Pancreas (tissue), 10 donors: ENCODE data around the gene PDIA2. TPM values are rescaled to one million over a fixed set of nuclear protein-coding genes. Genes with fewer than 3 reads are reported as not detected.

Experiments used
- ATAC-seq, 4 donors: fragments of 200-7000 bp; cut with Tn5 transposase; one replicate each; pipeline versions ENCODE4 v1.8.0 to v1.9.1; 2020; ENCODE audit warnings: mild to moderate bottlenecking in 4 of 4, moderate library complexity in 4 of 4
- DNase-seq, 6 donors: peaks; one replicate each; pipeline ENCODE4 v3.0.0-alpha.2; 2020
- FAIRE-seq: peaks from 2 replicates; lab custom pipeline; 2012; peaks lifted over from hg19 to GRCh38; lab: Jason Lieb, UNC
- H3K27ac ChIP-seq, 4 donors: fragments of 200-600 bp; sonication (generic); 1 replicate in 3 of 4; 2 replicates in 1 of 4; pipeline versions ENCODE4 v1.5.0 to v1.8.0; 2020
- H3K27me3 ChIP-seq, 4 donors: fragments of 200-600 bp; one replicate each; pipeline ENCODE4 v1.8.0; 2021
- H3K36me3 ChIP-seq, 3 donors: fragments of 200-600 bp; sonication (generic) in 1 of 3; one replicate each; pipeline versions ENCODE4 v1.5.0 to v1.8.0; 2020 to 2021
- H3K4me1 ChIP-seq, 3 donors: fragments of 200-600 bp; one replicate each; pipeline ENCODE4 v1.8.0; 2021
- H3K4me3 ChIP-seq, 4 donors: fragments of 200-600 bp; sonication (generic) in 2 of 4; one replicate each; pipeline versions ENCODE4 v1.5.0 to v1.8.0; 2020 to 2021
- H3K9me3 ChIP-seq, 4 donors: fragments of 200-600 bp; one replicate each; pipeline ENCODE4 v1.8.0; 2021
- CTCF ChIP-seq, 4 donors: fragments of 200-600 bp; sonication (generic) in 3 of 4; IDR thresholded peaks; one replicate each; pipeline versions ENCODE4 v1.5.0 to v1.8.0; 2021; ENCODE audit warnings: antibody characterized with exemption in 4 of 4
- WGBS, 2 donors: extraction: QIAGEN DNeasy Blood & Tissue Kit; methylation state at CpG; one replicate each; pipeline ENCODE4 v1.1.7; 2013; 5-methylcytosine and 5-hydroxymethylcytosine counted together
- intact Hi-C, 3 donors: fragments of 100-400 bp; cut with DNase I; formaldehyde crosslinking; loops; one replicate each; pipeline versions ENCODE4 v1.11.1 to v1.14.2; 2022
- polyA plus RNA-seq, 2 donors: library from polyadenylated mRNA; stranded (reverse); fragments of 200-250 nt; gene quantifications; one replicate each; pipeline ENCODE4 v1.2.3, GENCODE V29; 2013
- total RNA-seq, 6 donors: library from RNA; stranded (reverse); fragmentation: NEBNext Ultra II Directional in 4 of 6; extraction: Animal tissue kit (Norgen Biotek cat#: 25700) in 4 of 6; gene quantifications; one replicate each; pipeline versions ENCODE4 v1.2.1 to v1.2.4, GENCODE V29; 2021 to 2023
- donor health status: healthy with polysubstance abuse.
- donor health status: DM: no; HTN: no; CAD: no; lungs with moderate emphysema.
- donor health status: DM: no; HTN: no; CAD: no.
- donor health status: control.
- donor health status: control.
- donor health status: Bipolar disorder and iron deficiency.
- donor health status: DM: yes; HTN: yes; CAD: no.
- donor health status: DM: no; HTN: no; CAD: no.
- donor health status: DM: no; HTN: no; CAD: no.
- donor health status: DM: yes; HTN: yes; CAD: no.

The PDIA2 gene
- total and polyA plus RNA-seq, 8 donors: 13.0 to 3,084 (median 1,145) TPM

DNA sequence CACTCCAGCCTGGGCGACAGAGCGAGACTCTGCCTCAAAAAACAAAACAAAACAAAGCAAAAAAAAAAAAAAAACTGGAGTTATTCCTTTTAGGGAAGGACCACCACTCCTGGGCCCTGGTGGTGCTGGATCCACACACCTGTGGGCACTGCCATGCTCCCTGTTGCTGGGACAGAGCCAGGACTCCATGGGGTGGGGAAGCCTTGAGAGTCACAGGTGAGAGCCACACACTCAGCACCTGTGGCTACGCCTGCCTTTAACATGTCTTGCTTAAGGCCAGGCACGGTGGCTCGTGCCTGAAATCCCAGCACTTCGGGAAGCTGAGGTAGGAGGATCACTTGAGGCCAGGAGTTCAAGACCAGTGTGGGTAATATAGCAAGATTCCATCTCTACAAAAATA, 18.3 kb downstream of the PDIA2 start:
- no peak for TF ChIP-seq CTCF (IDR thresholded peaks at IDR 0.05)
- Histone ChIP-seq H3K36me3 (peaks cover 0 to 6% (median 0%) of the 10 kb centered on the region in 3 donors), H3K4me1 (no peaks in the 10 kb centered on the region), H3K27me3 (no peaks in the 10 kb centered on the region), H3K27ac (no peak overlapping the region), H3K9me3 (no peaks in the 10 kb centered on the region), H3K4me3 (no peak overlapping the region)
- no peak for FAIRE-seq
- 95 to 96% methylated on average over 6 of the region's 6 CpGs for WGBS, 2 donors
- no peak for ATAC-seq
- intact Hi-C loops: no loop called here
- no peak for DNase-seq

- DNase-seq (no peak), FAIRE-seq (no peak), ATAC-seq (no peak)
- no peaks in the 10 kb centered on the region for H3K4me1 ChIP-seq
- H3K36me3 ChIP-seq: peaks cover 0 to 6% (median 0%) of the 10 kb centered on the region in 3 donors
- H3K27ac ChIP-seq: no peak overlapping the region
- H3K27me3 ChIP-seq: no peaks in the 10 kb centered on the region
- no peak overlapping the region for H3K4me3 ChIP-seq
- intact Hi-C loops: no loop called here
- no peak for TF ChIP-seq CTCF (IDR thresholded peaks at IDR 0.05)
- WGBS, 2 donors: 96 to 97% methylated on average over 13 of the region's 13 CpGs
- no peaks in the 10 kb centered on the region for H3K9me3 ChIP-seq
Measured at GRCh38 chr16:301950-302349, 19.0 kb downstream of the PDIA2 start.

- ATAC-seq (no peak), DNase-seq (no peak), FAIRE-seq (no peak)
- Histone ChIP-seq H3K4me1 (no peaks in the 10 kb centered on the region), H3K9me3 (no peaks in the 10 kb centered on the region), H3K36me3 (peaks cover 0 to 6% (median 0%) of the 10 kb centered on the region in 3 donors), H3K27ac (no peak overlapping the region), H3K27me3 (no peaks in the 10 kb centered on the region), H3K4me3 (no peak overlapping the region)
- WGBS, 2 donors: 92 to 94% methylated on average over 42 to 43 of the region's 43 CpGs
- no peak for TF ChIP-seq CTCF (IDR thresholded peaks at IDR 0.05)
- intact Hi-C loops: no loop called here
Measured at GRCh38 chr16:303760-304505, 21.0 kb downstream of the PDIA2 start.

- H3K9me3 ChIP-seq: no peaks in the 10 kb centered on the region
- no peak overlapping the region for H3K4me3 ChIP-seq
- ATAC-seq (no peak), DNase-seq (no peak), FAIRE-seq (no peak)
- H3K27me3 ChIP-seq: no peaks in the 10 kb centered on the region
- intact Hi-C loops: no loop called here
- H3K4me1 ChIP-seq: no peaks in the 10 kb centered on the region
- peaks cover 0 to 6% (median 5%) of the 10 kb centered on the region in 3 donors for H3K36me3 ChIP-seq
- no peak for TF ChIP-seq CTCF (IDR thresholded peaks at IDR 0.05)
- WGBS, 2 donors: 82 to 85% methylated on average over 19 of the region's 19 CpGs
- no peak overlapping the region for H3K27ac ChIP-seq
Measured at GRCh38 chr16:305916-306626, 23.1 kb downstream of the PDIA2 start.
